GM21529 (cell line): ENCODE data around the gene ABCC6.
"Not testable (repeated sequence)": the region's sequence is repeated elsewhere in the genome, so short reads cannot be mapped to it uniquely, and the experiment has no call there.

Experiments
- ATAC-seq: cut with Tn5 transposase; IDR thresholded peaks from one replicate; pipeline ENCODE4 v1.9.1; 2021; ENCODE audit not compliant: unreplicated experiment

The ABCC6 gene

DNA sequence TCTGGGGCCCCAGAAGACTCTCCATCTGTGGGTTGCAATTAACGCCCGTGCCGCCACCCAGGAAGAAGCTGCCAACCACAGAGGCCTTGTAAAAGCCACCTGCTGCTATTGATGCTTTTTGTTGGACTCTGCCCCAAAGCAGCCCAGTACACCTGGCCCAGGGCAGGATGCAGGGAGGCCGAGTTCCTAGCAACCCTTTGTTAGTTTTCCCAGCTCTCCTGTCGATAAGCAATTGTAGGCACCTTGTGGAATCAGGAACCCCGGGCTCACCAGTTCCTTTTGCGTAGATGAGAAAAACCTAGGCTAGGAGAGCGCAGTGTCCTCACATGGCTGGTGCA is 103.3 kb downstream of the ABCC6 start:
- no peak for ATAC-seq

DNA sequence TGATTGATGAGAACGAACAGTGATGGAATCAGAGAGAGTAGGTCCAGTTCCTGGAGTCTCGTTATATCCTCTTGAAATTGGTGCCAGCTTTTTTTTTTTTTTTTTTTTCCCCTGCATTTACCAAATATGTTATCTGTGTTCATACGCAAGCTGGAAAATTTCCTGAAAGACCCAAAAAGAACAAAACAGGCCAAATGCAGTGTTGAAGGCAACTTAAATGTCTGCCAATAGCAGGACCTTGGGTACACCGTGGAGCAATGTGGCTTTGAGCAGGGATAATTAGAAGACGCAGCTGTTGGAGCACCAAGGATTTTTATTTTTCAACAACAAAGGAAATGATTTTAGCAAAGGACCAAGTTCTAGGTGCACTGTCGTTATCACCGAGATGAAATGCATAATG is 105.0 kb downstream of the ABCC6 start:
- no peak for ATAC-seq

DNA sequence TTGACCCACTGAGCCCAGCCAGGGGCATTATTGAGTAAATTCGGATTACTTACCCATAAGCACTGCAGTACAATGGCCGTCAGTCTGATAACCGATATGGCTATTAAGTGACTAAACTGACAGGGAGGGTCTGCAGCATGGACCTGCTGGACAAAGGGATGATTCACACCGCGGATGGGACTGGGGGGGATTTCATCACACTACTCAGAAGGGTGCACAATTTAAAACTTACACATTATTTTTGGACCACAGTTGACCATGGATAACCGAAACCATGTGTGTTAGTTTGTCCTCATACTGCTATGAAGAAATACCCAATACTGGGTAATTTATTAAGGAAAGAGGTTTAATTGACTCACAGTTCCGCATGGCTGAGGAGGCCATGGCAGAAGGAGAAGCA is 106.5 kb downstream of the ABCC6 start:
- no peak for ATAC-seq

DNA sequence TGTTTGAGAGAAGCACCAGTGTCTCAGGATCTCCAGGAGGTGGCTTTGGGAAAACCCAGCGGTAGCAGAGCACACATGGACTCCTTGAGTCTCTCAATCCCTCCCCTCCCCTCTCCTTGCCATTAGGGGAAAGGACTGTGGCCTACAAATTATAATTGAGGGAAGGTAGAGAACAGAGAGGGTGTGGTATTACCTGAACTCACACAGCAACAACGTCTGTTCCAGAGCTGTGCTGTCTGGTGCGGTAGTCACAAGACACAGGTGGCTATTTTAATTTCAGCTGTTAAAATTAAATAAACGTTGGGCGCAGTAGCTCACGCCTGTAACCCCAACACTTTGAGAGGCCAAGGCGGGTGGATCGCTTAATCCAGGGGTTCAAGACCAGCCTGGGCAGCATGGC is 110.2 kb downstream of the ABCC6 start:
- no peak for ATAC-seq

DNA sequence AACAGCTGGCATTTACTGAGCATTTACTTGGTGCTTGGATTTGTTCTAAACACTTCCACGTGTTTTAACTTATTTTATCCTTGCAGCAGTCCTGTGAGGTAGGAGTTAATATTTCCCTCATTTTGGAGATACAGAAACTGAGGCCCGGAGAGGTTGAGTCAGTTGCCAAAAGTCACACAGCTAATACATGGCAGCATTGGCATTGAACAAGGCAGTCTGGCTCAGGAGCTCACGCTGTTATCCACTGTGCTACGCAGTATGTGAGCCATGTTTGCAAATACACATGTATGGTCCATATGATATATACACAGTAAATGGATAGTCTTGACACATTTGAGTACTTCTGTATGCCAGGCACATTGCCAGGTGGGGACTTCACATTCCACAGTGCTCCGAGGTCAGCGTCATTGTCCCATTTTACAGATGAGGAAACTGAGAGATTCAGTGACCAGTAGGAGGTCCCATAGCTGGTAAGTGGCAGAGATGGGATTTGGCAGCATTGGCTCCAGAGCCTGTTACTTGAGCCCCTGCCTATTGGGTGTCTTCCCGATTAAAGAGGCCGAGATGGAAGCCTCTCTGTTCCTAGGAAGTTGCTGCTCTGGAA is 110.7 kb downstream of the ABCC6 start:
- ATAC-seq, result no peak

DNA sequence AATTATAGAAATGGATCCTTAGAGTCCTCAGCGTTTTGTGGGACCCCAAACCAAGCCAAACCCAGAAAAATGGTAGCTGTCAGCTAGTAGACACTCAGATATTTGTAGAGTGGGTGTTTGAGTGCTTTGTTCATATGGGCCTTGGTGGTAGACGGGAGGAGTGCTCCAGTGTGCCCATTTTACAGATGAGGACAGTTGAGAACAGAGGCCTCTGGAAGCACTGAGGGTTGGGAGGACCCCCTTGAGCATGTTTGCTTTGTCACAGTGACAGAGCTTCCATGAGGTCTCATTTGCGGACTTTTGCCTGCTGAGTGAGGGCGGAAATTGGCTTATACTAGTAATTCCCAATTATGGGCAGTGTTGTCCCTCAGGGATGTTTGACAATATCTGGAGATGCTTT is 111.7 kb downstream of the ABCC6 start:
- no peak for ATAC-seq

DNA sequence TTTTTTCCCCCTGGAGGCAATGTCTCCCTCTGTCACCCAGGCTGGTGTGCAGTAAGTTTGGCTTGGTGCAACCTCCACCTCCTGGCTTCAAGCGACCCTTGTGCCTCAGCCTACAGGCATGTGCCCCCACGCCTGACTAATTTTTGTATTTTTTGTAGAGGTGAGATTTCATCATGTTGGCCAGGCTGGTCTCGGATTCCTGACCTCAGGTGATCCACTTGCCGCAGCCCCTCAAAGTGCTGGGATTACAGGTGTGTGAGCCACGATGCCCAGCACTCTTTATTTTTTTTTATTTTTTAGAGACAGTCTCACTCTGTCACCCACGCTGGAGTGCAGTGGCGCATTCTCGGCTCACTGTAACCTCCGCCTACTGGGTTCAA is 113.2 kb downstream of the ABCC6 start:
- ATAC-seq, result no peak

DNA sequence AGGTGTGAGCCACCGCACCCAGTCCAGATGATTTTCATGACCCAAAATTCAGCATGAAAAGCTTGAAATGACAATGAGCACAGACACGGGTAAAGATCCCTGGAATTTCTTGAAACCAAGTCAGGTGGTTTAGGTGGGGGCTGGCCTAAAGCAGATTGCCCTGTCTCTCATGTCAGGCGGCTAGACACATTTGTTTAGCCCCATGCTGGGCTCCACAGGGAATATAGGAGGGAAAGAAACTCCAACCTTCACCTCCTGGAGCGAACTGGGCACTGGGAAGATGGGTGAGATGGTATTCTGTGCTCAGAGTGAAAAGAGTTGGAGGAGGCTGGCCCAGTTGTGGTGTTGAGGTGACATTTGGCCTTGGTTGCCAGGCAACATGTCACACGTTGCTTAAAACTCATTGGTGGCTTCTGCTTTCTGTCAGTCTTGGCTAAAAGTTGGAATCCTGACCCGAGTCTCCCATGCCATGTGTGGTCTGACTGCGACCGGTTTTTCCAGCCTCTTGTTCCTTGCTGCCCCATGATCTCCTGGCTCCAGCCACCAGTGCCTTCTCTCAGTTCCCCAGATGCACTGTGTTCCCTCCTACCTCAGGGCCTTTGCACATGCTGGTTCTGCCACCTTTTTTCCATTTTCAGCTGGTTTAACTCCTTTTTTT is 113.7 kb downstream of the ABCC6 start:
- no peak for ATAC-seq

DNA sequence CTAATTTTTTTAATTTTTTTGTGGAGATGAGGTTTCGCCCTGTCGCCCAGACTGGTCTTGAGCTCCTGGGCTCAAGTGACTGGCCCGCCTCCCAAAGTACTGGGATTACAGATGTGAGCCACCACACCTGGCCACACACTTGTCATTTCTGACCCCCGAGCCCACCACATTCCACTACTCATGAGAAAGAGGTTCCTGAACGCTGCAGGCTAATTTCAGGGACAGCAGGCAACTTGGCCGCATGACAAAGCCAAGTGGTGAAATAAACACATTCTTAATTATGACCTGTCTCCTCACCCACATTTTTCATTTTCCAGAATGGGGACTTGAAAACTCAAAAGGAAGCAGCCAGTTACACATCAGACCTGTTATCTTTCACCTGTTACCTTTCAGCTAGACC is 114.5 kb downstream of the ABCC6 start:
- no peak for ATAC-seq

DNA sequence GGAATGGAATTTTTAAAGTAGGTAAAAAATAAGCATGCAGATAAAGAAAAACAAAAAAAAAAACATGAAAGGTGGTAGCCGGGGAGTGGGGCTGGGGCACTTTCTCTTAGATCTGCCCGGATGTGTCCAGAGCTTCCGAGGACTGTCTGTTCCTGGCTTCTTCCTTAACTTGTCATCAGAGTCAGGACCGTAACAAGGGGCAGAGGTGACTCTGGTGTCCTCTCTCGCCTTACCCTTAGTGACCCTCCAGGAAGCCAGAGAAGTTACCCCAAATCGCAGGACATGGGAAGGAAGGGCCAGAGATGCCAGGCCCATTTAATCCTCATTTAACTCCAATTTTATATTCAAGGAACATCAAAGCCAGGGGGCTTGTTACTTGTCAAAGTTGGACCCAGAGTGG is 115.5 kb downstream of the ABCC6 start:
- no peak for ATAC-seq

DNA sequence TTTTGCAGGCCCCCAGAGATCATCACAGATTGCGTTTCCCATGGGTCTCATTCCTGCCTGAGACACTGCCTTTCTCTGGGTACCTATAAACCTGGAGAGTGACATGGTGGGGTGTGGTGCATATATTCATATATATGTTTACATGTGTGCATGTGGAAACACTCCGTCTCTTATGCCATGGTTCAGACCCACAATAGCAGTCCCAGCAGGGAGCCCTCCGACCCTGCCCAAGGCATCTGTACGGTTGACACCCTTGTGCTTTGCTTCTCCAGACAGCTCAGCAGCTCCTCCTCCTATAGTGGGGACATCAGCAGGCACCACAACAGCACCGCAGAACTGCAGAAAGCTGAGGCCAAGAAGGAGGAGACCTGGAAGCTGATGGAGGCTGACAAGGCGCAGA is 116.8 kb downstream of the ABCC6 start:
- ATAC-seq, result no peak

DNA sequence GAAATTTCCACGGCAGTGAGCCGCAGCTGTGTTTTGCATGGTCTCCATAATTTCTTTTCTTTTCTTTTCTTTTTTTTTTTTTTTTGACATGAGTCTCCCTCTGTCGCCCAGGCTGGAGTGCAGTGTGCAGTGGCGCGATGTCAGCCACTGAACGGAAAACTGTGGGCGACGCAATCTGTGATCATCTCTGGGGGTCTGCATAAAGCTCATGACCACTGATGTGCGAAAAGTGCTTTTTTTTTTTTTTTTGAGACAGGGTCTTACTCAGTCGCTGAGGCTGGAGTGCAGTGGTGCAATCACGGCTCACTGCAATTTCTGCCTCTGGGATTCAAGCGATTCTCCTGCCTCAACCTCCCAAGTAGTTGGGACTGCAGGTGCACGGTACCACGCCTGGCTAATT is 117.6 kb downstream of the ABCC6 start:
- no peak for ATAC-seq

DNA sequence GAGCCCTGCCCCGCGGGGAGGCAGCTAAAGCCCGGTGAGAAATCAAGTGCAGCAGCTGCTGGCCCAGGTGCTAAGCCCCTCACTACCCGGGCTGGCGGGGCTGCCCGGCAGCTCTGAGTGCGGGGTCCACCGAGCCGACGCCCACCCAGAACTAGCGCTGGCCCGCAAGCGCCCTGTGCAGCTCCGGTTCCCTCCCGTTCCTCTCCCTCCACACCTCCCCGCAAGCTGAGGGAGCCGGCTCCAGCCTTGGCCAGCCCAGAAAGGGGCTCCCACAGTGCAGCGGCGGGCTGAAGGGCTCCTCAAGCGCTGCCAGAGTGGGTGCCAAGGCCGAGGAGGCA is 118.5 kb downstream of the ABCC6 start:
- not testable (repeated sequence) for ATAC-seq

DNA sequence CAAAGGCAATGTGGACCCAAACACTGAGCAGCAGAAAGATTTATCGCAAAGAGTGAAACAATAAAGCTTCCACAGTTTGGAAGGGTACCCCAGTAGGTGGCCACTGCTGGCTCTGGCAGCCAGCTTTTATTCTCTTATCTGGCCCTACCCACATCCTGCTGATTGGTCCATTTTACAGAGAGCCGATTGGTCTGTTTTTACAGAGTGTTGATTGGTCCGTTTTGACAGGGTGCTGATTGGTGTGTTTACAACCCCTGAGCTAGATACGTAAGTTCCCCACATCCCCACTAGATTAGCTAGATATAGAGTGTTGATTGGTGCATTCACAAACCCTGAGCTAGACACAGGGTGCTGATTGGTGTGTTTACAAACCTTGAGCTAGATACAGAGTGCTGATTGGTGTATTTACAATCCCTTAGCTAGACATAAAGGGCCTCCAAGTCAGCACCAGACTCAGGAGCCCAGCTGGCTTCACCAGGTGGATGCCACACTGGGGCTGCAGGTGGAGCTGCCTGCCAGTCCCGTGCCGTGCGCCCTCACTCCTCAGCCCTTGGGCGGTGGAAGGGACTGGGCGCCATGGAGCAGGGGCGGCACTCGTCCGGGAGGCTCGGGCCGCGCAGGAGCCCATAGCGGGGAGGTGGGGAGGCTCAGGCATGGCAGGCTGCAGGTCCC is 119.0 kb downstream of the ABCC6 start:
- not testable (repeated sequence) for ATAC-seq

DNA sequence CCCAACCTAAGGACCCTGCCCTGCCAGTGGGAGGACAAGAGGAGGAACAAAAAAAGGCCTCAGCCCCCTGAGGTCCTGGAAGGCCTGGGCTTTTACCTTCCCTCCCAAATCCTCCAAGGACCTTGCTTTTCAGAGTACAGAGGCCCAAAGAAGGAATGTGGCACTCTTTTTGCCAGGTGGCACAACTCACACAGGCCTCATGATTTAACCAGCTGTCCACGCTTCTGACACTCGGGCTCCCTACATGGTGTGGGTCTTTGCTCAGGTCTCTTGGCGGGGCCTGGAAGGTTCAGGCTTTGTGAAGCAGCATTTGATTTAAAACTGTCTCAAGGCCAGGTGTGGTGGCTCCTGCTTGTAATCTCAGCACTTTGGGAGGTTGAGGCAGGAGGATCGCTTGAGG is 120.6 kb downstream of the ABCC6 start:
- ATAC-seq, result no peak

DNA sequence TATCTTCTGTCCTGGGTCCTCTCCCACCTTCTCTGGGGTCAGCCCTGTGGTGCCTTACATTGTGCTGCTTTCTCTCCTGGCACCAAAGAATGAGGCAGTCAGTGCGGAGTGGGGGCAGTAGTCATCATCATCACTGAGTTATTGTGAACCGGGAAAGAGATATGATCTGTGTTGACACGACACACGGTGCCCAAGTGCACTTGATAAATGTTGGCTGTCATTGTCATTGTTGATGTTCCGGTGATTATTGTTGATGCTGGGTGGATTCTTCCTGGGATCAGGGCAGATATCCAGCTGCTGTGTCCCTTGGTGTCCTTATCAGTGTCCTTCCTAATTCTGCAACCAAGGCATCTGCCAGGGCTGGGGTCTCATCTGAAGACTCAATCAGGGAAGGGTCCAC is 121.7 kb downstream of the ABCC6 start:
- no peak for ATAC-seq

DNA sequence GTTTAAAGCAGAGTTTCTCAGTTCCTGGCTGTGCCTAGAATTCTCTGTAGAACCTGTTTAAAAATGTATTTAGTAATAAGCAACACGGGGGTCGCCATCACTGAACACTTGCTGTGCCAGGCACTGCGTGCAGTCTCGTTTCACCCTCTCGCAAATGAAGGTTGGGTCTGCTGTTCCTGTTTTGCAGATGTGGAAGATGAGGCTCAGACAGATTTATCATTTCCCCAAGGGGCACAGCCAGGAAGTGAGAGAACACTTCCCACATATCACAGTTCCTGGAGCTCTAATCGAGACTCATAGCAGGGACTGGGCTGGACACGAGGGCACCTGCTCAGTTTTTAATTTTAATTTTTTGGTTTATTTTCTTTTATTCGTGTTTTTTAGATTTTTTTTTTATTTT is 122.7 kb downstream of the ABCC6 start:
- ATAC-seq, result no peak

DNA sequence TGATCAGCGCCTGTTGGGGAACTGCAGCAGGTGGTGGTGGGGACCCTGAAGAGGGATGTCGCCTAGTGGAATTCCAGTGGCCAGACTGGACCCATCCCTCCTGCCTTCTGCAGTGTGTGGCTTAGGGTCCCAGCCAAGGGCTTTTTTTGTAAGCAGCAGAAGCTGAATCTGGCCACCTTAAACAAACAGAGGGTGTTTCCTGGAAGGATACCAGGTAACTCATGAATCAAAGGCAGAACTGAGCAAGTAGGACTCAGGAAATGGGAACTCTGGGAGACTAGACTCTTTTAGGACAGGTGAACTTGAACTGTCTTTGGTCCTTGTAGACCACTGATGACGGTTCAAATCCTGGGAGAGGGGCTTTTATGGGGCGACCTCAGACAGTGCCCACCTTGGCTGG is 124.0 kb downstream of the ABCC6 start:
- no peak for ATAC-seq
